GM18520 (cell line): ENCODE results near the gene GSTA5.
"Not testable (repeated sequence)": the region's sequence is repeated elsewhere in the genome, so short reads cannot be mapped to it uniquely, and the experiment has no call there.

Experiments
- ATAC-seq: cut with Tn5 transposase; IDR thresholded peaks from one replicate; pipeline ENCODE4 v1.9.1; 2021; ENCODE audit not compliant: unreplicated experiment

GSTA5 gene

GRCh38 chr6:52794366-52794765, 46.2 kb downstream of the GSTA5 start:
- not testable (repeated sequence) for ATAC-seq

- ATAC-seq, result no peak
Observed at GRCh38 chr6:52790861-52791260, 49.8 kb downstream of the GSTA5 start.

- not testable (repeated sequence) for ATAC-seq
Observed at GRCh38 chr6:52789658-52790057, 51.0 kb downstream of the GSTA5 start.

- ATAC-seq, result no peak
Observed at GRCh38 chr6:52788478-52788877, 52.1 kb downstream of the GSTA5 start.

- no peak for ATAC-seq
Observed at GRCh38 chr6:52787917-52788316, 52.7 kb downstream of the GSTA5 start.

- ATAC-seq, result no peak
Observed at GRCh38 chr6:52786249-52786956, 54.2 kb downstream of the GSTA5 start.

- ATAC-seq, result not testable (repeated sequence)
Observed at GRCh38 chr6:52782696-52783274, 57.8 kb downstream of the GSTA5 start.

GRCh38 chr6:52782209-52782608, 58.4 kb downstream of the GSTA5 start:
- ATAC-seq, result not testable (repeated sequence)
